ENCODE results near the gene LPIN3.

- TF ChIP-seq POLR2AphosphoS5 (IDR thresholded peaks at IDR 0.05), result no peak
- TF ChIP-seq CTCF (IDR thresholded peaks at IDR 0.05), result no peak
- no peak for TF ChIP-seq POLR2A (IDR thresholded peaks at IDR 0.05; ENCODE audit: low read depth)
Observed at GRCh38 chr20:41318271-41318649, 22.4 kb upstream of the LPIN3 start.
